GM12874 (cell line): ENCODE results near the gene RNU7-1.

ENCODE experiments used
- CTCF ChIP-seq: IDR thresholded peaks from 2 replicates; pipeline ENCODE4 v1.5.1; 2011; ENCODE audit warnings: low read depth, mild to moderate bottlenecking, control low read depth, low read length, moderate library complexity; ENCODE audit not compliant: insufficient read depth

Gene RNU7-1

GRCh38 chr12:6943389-6943721, 261 bp upstream of the RNU7-1 start:
- no peak for TF ChIP-seq CTCF

GRCh38 chr12:6944381-6945186, 968 bp downstream of the RNU7-1 start:
- peak; percentile 92 for TF ChIP-seq CTCF

GRCh38 chr12:6945613-6946012, 2.0 kb downstream of the RNU7-1 start:
- TF ChIP-seq CTCF, result no peak

- TF ChIP-seq CTCF, result no peak
Measured at GRCh38 chr12:6946033-6946919, 2.7 kb downstream of the RNU7-1 start.

GRCh38 chr12:6946920-6947374, 3.3 kb downstream of the RNU7-1 start:
- no peak for TF ChIP-seq CTCF

GRCh38 chr12:6947615-6948014, 4.0 kb downstream of the RNU7-1 start:
- TF ChIP-seq CTCF, result no peak

- TF ChIP-seq CTCF, result peak; percentile 37; the same call in 1 of the 2 replicates
Measured at GRCh38 chr12:6948873-6949594, 5.4 kb downstream of the RNU7-1 start.
